ENCODE measurements around the gene ACIN1. TPM values are rescaled to one million over a fixed set of nuclear protein-coding genes. Genes with fewer than 3 reads are reported as not detected.

The ACIN1 gene
- total and polyA plus RNA-seq, 2 of the 8 experiments (the other 6 are each of a cell fraction or from before 2014, with no cell fraction given), result 132 to 233 TPM

DNA sequence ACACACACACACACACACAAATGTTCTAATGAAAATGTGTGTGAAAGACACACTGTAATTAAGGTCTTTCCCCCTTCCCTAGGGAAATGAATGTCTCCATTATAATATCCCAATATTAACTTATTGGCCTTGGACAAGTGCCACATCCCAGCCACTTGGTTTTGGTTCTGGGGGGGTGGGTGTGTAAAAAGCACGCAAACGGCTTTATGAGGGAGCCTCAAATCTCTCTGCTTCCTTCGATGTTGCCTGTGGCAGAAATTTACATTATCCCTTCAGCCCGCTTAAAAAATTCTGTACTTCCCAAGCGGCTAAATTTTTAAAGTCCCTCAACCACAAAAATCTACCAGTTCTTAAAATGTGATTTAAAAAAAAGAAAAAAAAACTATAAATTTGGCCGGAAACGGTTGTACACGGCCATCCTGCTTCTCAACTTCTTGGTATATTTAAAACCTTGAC is 85.4 kb downstream of the ACIN1 start (continued):
- TF ChIP-seq, protein P1, sequence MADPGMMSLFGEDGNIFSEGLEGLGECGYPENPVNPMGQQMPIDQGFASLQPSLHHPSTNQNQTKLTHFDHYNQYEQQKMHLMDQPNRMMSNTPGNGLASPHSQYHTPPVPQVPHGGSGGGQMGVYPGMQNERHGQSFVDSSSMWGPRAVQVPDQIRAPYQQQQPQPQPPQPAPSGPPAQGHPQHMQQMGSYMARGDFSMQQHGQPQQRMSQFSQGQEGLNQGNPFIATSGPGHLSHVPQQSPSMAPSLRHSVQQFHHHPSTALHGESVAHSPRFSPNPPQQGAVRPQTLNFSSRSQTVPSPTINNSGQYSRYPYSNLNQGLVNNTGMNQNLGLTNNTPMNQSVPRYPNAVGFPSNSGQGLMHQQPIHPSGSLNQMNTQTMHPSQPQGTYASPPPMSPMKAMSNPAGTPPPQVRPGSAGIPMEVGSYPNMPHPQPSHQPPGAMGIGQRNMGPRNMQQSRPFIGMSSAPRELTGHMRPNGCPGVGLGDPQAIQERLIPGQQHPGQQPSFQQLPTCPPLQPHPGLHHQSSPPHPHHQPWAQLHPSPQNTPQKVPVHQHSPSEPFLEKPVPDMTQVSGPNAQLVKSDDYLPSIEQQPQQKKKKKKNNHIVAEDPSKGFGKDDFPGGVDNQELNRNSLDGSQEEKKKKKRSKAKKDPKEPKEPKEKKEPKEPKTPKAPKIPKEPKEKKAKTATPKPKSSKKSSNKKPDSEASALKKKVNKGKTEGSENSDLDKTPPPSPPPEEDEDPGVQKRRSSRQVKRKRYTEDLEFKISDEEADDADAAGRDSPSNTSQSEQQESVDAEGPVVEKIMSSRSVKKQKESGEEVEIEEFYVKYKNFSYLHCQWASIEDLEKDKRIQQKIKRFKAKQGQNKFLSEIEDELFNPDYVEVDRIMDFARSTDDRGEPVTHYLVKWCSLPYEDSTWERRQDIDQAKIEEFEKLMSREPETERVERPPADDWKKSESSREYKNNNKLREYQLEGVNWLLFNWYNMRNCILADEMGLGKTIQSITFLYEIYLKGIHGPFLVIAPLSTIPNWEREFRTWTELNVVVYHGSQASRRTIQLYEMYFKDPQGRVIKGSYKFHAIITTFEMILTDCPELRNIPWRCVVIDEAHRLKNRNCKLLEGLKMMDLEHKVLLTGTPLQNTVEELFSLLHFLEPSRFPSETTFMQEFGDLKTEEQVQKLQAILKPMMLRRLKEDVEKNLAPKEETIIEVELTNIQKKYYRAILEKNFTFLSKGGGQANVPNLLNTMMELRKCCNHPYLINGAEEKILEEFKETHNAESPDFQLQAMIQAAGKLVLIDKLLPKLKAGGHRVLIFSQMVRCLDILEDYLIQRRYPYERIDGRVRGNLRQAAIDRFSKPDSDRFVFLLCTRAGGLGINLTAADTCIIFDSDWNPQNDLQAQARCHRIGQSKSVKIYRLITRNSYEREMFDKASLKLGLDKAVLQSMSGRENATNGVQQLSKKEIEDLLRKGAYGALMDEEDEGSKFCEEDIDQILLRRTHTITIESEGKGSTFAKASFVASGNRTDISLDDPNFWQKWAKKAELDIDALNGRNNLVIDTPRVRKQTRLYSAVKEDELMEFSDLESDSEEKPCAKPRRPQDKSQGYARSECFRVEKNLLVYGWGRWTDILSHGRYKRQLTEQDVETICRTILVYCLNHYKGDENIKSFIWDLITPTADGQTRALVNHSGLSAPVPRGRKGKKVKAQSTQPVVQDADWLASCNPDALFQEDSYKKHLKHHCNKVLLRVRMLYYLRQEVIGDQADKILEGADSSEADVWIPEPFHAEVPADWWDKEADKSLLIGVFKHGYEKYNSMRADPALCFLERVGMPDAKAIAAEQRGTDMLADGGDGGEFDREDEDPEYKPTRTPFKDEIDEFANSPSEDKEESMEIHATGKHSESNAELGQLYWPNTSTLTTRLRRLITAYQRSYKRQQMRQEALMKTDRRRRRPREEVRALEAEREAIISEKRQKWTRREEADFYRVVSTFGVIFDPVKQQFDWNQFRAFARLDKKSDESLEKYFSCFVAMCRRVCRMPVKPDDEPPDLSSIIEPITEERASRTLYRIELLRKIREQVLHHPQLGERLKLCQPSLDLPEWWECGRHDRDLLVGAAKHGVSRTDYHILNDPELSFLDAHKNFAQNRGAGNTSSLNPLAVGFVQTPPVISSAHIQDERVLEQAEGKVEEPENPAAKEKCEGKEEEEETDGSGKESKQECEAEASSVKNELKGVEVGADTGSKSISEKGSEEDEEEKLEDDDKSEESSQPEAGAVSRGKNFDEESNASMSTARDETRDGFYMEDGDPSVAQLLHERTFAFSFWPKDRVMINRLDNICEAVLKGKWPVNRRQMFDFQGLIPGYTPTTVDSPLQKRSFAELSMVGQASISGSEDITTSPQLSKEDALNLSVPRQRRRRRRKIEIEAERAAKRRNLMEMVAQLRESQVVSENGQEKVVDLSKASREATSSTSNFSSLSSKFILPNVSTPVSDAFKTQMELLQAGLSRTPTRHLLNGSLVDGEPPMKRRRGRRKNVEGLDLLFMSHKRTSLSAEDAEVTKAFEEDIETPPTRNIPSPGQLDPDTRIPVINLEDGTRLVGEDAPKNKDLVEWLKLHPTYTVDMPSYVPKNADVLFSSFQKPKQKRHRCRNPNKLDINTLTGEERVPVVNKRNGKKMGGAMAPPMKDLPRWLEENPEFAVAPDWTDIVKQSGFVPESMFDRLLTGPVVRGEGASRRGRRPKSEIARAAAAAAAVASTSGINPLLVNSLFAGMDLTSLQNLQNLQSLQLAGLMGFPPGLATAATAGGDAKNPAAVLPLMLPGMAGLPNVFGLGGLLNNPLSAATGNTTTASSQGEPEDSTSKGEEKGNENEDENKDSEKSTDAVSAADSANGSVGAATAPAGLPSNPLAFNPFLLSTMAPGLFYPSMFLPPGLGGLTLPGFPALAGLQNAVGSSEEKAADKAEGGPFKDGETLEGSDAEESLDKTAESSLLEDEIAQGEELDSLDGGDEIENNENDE (IDR thresholded peaks at IDR 0.05; ENCODE audit: insufficient replicate concordance, low read length), result no peak
- TF ChIP-seq RBBP5 (IDR thresholded peaks at IDR 0.05; ENCODE audit: borderline replicate concordance, low read depth, low read length), result no peak
